K562 (cell line): ENCODE measurements around the gene NTRK2. TPM values are rescaled to one million over a fixed set of nuclear protein-coding genes. Genes with fewer than 3 reads are reported as not detected.

Experiments
- ATAC-seq: fragments of 200-7000 bp; cut with Tn5 transposase; 3 replicates; pipeline ENCODE4 v1.9.1; 2020; ENCODE audit warnings: moderate library complexity
- BruUV-seq: library from RNA; stranded (reverse); fragments of 400-500 nt; replicated peaks from 2 replicates; lab custom pipeline; 2021; lab: Mats Ljungman, UMichigan
- CTCF ChIA-PET: fragments of 300-600 bp; formaldehyde crosslinking; extraction: SDS; loops from one replicate; lab custom pipeline; 2021; ENCODE audit warnings: low intra/inter-chr PET ratio; lab: Yijun Ruan, JAX
- POLR2A ChIA-PET: fragments of 300-600, 350-650 bp; sonication (Branson Sonifier 250); formaldehyde crosslinking; extraction: SDS; loops from one replicate; lab custom pipeline; 2021; ENCODE audit warnings: antibody characterized with exemption, inconsistent platforms; lab: Yijun Ruan, JAX
- DNase-seq, 4 experiments: peaks; one replicate each; pipeline versions ENCODE4 v3.0.0 to v3.0.0-alpha.2; 2011 to 2018; ENCODE audit warnings: low spot score in 3 of 4, mixed read lengths in 3 of 4; ENCODE audit errors: extremely low read depth in 1 of 4
- FAIRE-seq: peaks from 2 replicates; lab custom pipeline; 2011; peaks lifted over from hg19 to GRCh38; lab: Jason Lieb, UNC
- H2AFZ ChIP-seq: 2 replicates; pipeline ENCODE4 v1.6.0; 2011; ENCODE audit warnings: low read depth, low read length, control low read depth, inconsistent platforms
- H3K27ac ChIP-seq: fragments of 200-600 bp; 3 replicates; pipeline ENCODE4 v1.8.0; 2011; ENCODE audit warnings: low read depth, mild to moderate bottlenecking, control low read depth, inconsistent platforms, low read length, moderate library complexity, mixed read lengths; ENCODE audit errors: extremely low read depth
- H3K27me3 ChIP-seq, 2 experiments: fragments of 300-600 bp in 1 of 2; 2 replicates in 1 of 2; 3 replicates in 1 of 2; pipeline versions ENCODE4 v1.6.0 to v1.8.0; 2011; ENCODE audit warnings: inconsistent platforms in 2 of 2, low read length in 2 of 2, mild to moderate bottlenecking in 1 of 2, mixed read lengths in 1 of 2, moderate library complexity in 1 of 2; ENCODE audit not compliant: control insufficient read depth in 2 of 2, insufficient read depth in 2 of 2
- H3K36me3 ChIP-seq: fragments of 300-600 bp; 3 replicates; pipeline ENCODE4 v1.8.0; 2011; ENCODE audit warnings: mild to moderate bottlenecking, low read length, inconsistent platforms; ENCODE audit not compliant: control insufficient read depth, insufficient read depth
- H3K4me1 ChIP-seq, 2 experiments: fragments of 200-600 bp in 1 of 2; replicated peaks in 1 of 2; 2 replicates in 1 of 2; 3 replicates in 1 of 2; pipeline versions ENCODE4 v1.5.1 to v1.8.0; 2011; ENCODE audit warnings: inconsistent platforms in 2 of 2, low read length in 2 of 2, mild to moderate bottlenecking in 1 of 2, mixed read lengths in 1 of 2, moderate library complexity in 1 of 2; ENCODE audit not compliant: control insufficient read depth in 2 of 2, insufficient read depth in 2 of 2
- H3K4me2 ChIP-seq: 2 replicates; pipeline ENCODE4 v1.6.1; 2011; ENCODE audit warnings: low read length, control low read depth, inconsistent platforms, mixed read lengths; ENCODE audit not compliant: insufficient read depth
- H3K4me3 ChIP-seq: fragments of 200-600 bp; sonication (generic), shearing (Covaris generic); 2 replicates; pipeline ENCODE4 v1.5.1; 2016; ENCODE audit warnings: control low read depth, inconsistent platforms
- H3K79me2 ChIP-seq: fragments of 200-600 bp; 3 replicates; pipeline ENCODE4 v1.8.0; 2011; ENCODE audit warnings: low read length, inconsistent platforms; ENCODE audit not compliant: control insufficient read depth, insufficient read depth
- H3K9ac ChIP-seq, 2 experiments: 2 replicates each; pipeline versions ENCODE4 v1.6.0 to v1.6.1; 2011; ENCODE audit warnings: low read depth in 2 of 2, low read length in 2 of 2, control low read depth in 1 of 2, inconsistent platforms in 1 of 2, mild to moderate bottlenecking in 1 of 2, mixed read lengths in 1 of 2; ENCODE audit not compliant: insufficient read depth in 1 of 2
- H3K9me1 ChIP-seq: one replicate; pipeline ENCODE4 v1.6.0; 2011; ENCODE audit warnings: inconsistent platforms, mild to moderate bottlenecking, low read length, moderate library complexity; ENCODE audit not compliant: control insufficient read depth, insufficient read depth
- H3K9me3 ChIP-seq: replicated peaks from 2 replicates; pipeline ENCODE4 v1.5.1; 2011; ENCODE audit warnings: low read depth, low read length, inconsistent platforms; ENCODE audit not compliant: control insufficient read depth, insufficient read depth
- H4K20me1 ChIP-seq: replicated peaks from 2 replicates; pipeline ENCODE4 v1.6.1; 2011; ENCODE audit warnings: low read length, inconsistent platforms, mixed read lengths; ENCODE audit not compliant: control insufficient read depth, insufficient read depth
- CGGBP1 ChIP-seq: fragments of 250-450 bp; sonication (Bioruptor Pico); IDR thresholded peaks from 2 replicates; pipeline ENCODE4 v1.9.0; 2021; ENCODE audit warnings: mild to moderate bottlenecking
- E4F1 ChIP-seq: fragments of 250-450 bp; sonication (Bioruptor Pico); IDR thresholded peaks from 2 replicates; pipeline ENCODE4 v1.5.0; 2021; ENCODE audit warnings: mild to moderate bottlenecking, borderline replicate concordance
- HMG20A ChIP-seq: fragments of 450-650 bp; formaldehyde crosslinking; conservative IDR thresholded peaks from 2 replicates; pipeline ENCODE4 v1.4.0; 2020; ENCODE audit warnings: mild to moderate bottlenecking, mixed read lengths
- HNRNPK ChIP-seq: fragments of 200-400 bp; formaldehyde crosslinking; IDR thresholded peaks from one replicate; pipeline ENCODE4 v1.6.1; 2018; ENCODE audit warnings: mild to moderate bottlenecking, low read depth, low read length; ENCODE audit not compliant: poor library complexity, severe bottlenecking
- MBD1 ChIP-seq: fragments of 250-450 bp; sonication (Bioruptor Pico); IDR thresholded peaks from 2 replicates; pipeline ENCODE4 v1.8.0; 2022; ENCODE audit warnings: inconsistent platforms
- NELFE ChIP-seq: IDR thresholded peaks from 2 replicates; pipeline ENCODE4 v1.6.1; 2011; ENCODE audit warnings: mild to moderate bottlenecking; ENCODE audit not compliant: insufficient read depth, insufficient read length
- PCBP2 ChIP-seq: fragments of 200-400 bp; formaldehyde crosslinking; IDR thresholded peaks from 2 replicates; pipeline ENCODE4 v1.6.1; 2018; ENCODE audit warnings: low read length, low read depth, mild to moderate bottlenecking, moderate library complexity; ENCODE audit not compliant: poor library complexity, severe bottlenecking
- POLR2A ChIP-seq: fragments of 450-650 bp; conservative IDR thresholded peaks from 2 replicates; pipeline ENCODE4 v1.6.1; 2016
- RAD21 ChIP-seq, 2 experiments: fragments of 250-450 bp in 1 of 2; fragments of 450-650 bp in 1 of 2; sonication (Bioruptor Pico) in 1 of 2; formaldehyde crosslinking in 1 of 2; IDR thresholded peaks in 1 of 2; conservative IDR thresholded peaks in 1 of 2; 2 replicates each; pipeline versions ENCODE4 v1.4.0 to v1.8.0; 2020 to 2022; ENCODE audit warnings: mild to moderate bottlenecking in 2 of 2, moderate library complexity in 1 of 2
- RBM39 ChIP-seq: fragments of 200-400 bp; formaldehyde crosslinking; optimal IDR thresholded peaks from 2 replicates; pipeline ENCODE3; 2018; ENCODE audit warnings: low read depth, low read length
- SRSF9 ChIP-seq: fragments of 200-400 bp; formaldehyde crosslinking; IDR thresholded peaks from 2 replicates; pipeline ENCODE4 v1.6.1; 2017; ENCODE audit warnings: low read depth, low read length, borderline replicate concordance
- U2AF1 ChIP-seq: fragments of 200-400 bp; formaldehyde crosslinking; optimal IDR thresholded peaks from 2 replicates; pipeline ENCODE3; 2017; ENCODE audit warnings: mild to moderate bottlenecking, low read depth, low read length, moderate library complexity
- USF1 ChIP-seq: sonication (generic); formaldehyde crosslinking; IDR thresholded peaks from 2 replicates; pipeline ENCODE4 v1.9.0; 2022; ENCODE audit warnings: mild to moderate bottlenecking, missing genetic modification reagents
- ZNF121 ChIP-seq: sonication (generic); formaldehyde crosslinking; conservative IDR thresholded peaks from 2 replicates; pipeline ENCODE4 v1.8.0; 2022; ENCODE audit warnings: missing genetic modification reagents
- ZNF24 ChIP-seq: fragments of 450-650 bp; IDR thresholded peaks from 2 replicates; pipeline ENCODE4 v1.6.1; 2016
- ZNF398 ChIP-seq: fragments of 250-450 bp; sonication (Bioruptor Pico); IDR thresholded peaks from 2 replicates; pipeline ENCODE4 v1.8.0; 2021; ENCODE audit warnings: moderate library complexity, mild to moderate bottlenecking, inconsistent platforms
- WGBS: fragments of 100-300 bp; shearing (Covaris generic); methylation state at CpG from one replicate; pipeline ENCODE4 v1.1.6; 2016; ENCODE audit warnings: low coverage, mixed read lengths; ENCODE audit not compliant: insufficient coverage; ENCODE audit errors: missing lambda C conversion rate; 5-methylcytosine and 5-hydroxymethylcytosine counted together
- in situ Hi-C: fragments of 300-500 bp; cut with MboI; formaldehyde crosslinking; loops from 4 replicates; pipeline ENCODE4 v1.15.0; 2018; ENCODE audit warnings: inconsistent platforms, mixed read lengths
- intact Hi-C: fragments of 100-400 bp; cut with micrococcal nuclease; formaldehyde crosslinking; loops from 2 replicates; pipeline ENCODE4 v1.14.2; 2022
- polyA plus RNA-seq, 8 experiments: library from polyadenylated mRNA; depleted of rRNA in 4 of 8; stranded (reverse) in 5 of 8; unstranded in 3 of 8; fragments of >200 nt; fragmentation: Nextera tagmentation in 2 of 8; fragmentation: Illumina TruSeq in 1 of 8; extraction: Ambion mirVana in 2 of 8; extraction: Trizol in 1 of 8; gene quantifications; 2 replicates each; pipeline versions ENCODE4 v1.2.1 to v1.2.3, GENCODE V29; 2011 to 2014; ENCODE audit warnings: inconsistent platforms in 1 of 8, missing spikeins in 1 of 8
- total RNA-seq, 7 experiments: library from RNA; depleted of rRNA in 6 of 7; stranded (reverse); fragments of >200 nt in 6 of 7; fragmentation: Illumina TruSeq in 2 of 7; extraction: Trizol in 2 of 7; gene quantifications; 2 replicates each; pipeline versions ENCODE4 v1.2.1 to v1.2.3, GENCODE V29; 2011 to 2021; ENCODE audit warnings: low replicate concordance in 1 of 7

The NTRK2 gene
- total and polyA plus RNA-seq, 9 of the 15 experiments (the other 6 are each of a cell fraction or from before 2014, with no cell fraction given) = not detected

- Histone ChIP-seq H3K4me2 (no peak overlapping the region), H3K4me3 (no peak overlapping the region), H3K9ac (no peak overlapping the region), H3K27ac (no peak overlapping the region), H3K36me3 (no peaks in the 10 kb centered on the region), H3K9me3 (no peaks in the 10 kb centered on the region), H3K9me1 (no peaks in the 10 kb centered on the region), H4K20me1 (no peaks in the 10 kb centered on the region), H2AFZ (no peak overlapping the region), H3K4me1 (no peaks in the 10 kb centered on the region), H3K27me3 (no peaks in the 10 kb centered on the region), H3K79me2 (no peaks in the 10 kb centered on the region)
- no peak for FAIRE-seq
- POLR2A ChIA-PET = no interaction called here
- DNase-seq = no peak
- no peak for ATAC-seq
- no TSS peak for BruUV-seq
- intact Hi-C loops = no loop called here
- CTCF ChIA-PET = no interaction called here
- in situ Hi-C loops = no loop called here
- 0% methylated on average over 2 of the region's 2 CpGs for WGBS
- TF ChIP-seq MBD1 (CRISPR knock-in tag) (no peak), ZNF24 (no peak), U2AF1 (no peak), HNRNPK (no peak), SRSF9 (no peak), RBM39 (no peak), ZNF398 (CRISPR knock-in tag) (no peak), NELFE (no peak), USF1 (CRISPR knock-in tag) (no peak), POLR2A (no peak), CGGBP1 (no peak), E4F1 (CRISPR knock-in tag) (no peak), RAD21 (CRISPR knock-in tag; conservative IDR thresholded peaks at IDR 0.05 in 1 of 2, IDR thresholded peaks at IDR 0.05 in 1 of 2) (no peak), HMG20A (no peak), PCBP2 (no peak), ZNF121 (CRISPR knock-in tag) (no peak)
Measured at GRCh38 chr9:84998639-84999038, 329.1 kb downstream of the NTRK2 start.
